Measurements from ENCODE around the gene MLLT6.

DNA sequence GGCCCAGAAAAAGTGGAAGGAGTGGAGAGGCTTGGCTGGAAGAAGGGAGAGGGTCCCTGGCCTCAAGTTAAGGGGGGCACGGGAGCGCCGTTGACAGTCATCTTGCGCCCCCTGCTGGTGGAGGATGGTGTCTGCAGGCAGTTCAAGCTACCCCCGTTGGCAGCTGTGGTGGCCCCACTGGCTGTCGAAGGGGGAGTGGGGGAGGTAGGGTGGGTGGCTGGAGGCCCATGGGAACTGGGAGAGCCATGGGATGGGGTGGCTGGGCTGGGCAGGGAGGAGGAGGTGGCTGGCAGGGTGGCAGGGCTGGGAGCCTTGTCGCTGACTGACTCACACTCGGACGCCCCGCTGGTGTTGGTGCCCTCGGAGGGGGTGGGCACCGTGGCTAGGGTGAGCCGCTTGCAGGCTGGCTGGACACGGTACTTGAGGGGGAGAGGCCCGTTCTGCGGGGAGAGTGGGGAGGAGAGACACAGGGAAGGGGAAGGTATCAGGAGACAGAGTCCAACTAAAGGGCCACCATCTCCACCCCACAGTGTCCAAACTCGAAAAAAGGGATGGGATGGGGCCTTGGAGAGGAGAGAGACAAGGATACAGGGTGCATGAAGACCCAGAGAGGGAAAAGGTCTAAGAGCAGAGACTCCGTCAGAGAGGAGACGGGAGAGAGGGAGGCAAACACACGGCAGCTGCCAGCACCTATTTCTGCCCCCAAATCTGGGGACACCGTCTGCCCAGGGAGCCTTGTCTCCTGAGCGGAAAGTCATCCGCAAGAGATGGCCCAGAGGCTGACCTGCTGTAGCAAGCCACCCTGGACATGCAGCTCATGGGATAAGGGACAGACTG lies 30.3 kb downstream of the MLLT6 start:
- TF ChIP-seq, protein P1, sequence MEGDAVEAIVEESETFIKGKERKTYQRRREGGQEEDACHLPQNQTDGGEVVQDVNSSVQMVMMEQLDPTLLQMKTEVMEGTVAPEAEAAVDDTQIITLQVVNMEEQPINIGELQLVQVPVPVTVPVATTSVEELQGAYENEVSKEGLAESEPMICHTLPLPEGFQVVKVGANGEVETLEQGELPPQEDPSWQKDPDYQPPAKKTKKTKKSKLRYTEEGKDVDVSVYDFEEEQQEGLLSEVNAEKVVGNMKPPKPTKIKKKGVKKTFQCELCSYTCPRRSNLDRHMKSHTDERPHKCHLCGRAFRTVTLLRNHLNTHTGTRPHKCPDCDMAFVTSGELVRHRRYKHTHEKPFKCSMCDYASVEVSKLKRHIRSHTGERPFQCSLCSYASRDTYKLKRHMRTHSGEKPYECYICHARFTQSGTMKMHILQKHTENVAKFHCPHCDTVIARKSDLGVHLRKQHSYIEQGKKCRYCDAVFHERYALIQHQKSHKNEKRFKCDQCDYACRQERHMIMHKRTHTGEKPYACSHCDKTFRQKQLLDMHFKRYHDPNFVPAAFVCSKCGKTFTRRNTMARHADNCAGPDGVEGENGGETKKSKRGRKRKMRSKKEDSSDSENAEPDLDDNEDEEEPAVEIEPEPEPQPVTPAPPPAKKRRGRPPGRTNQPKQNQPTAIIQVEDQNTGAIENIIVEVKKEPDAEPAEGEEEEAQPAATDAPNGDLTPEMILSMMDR (IDR thresholded peaks at IDR 0.05) = peak; percentile 95 to 99 (median 97)
- TF ChIP-seq POLR2A (IDR thresholded peaks at IDR 0.05) (peak; percentile 21), POLR2AphosphoS5 (IDR thresholded peaks at IDR 0.05) (peak in 1 of 3 donors; percentile 4)
